NCI-H82 (cell line): ENCODE data around the gene KMT2A.

Experiments
- DNase-seq: peaks from one replicate; lab custom pipeline; 2025; lab: John Stamatoyannopoulos, UW

Gene KMT2A

GRCh38 chr11:118488480-118489109 is 52.3 kb downstream of the KMT2A start:
- peak; percentile 72 for DNase-seq

GRCh38 chr11:118491041-118491440 is 54.7 kb downstream of the KMT2A start:
- DNase-seq: no peak

- no peak for DNase-seq
These were observed 61.5 kb downstream of the KMT2A start for GRCh38 chr11:118497831-118498230.

GRCh38 chr11:118503216-118503615 is 66.9 kb downstream of the KMT2A start:
- DNase-seq: no peak

- no peak for DNase-seq
These were observed 75.3 kb downstream of the KMT2A start for GRCh38 chr11:118511601-118512000.

- no peak for DNase-seq
These were observed 77.8 kb downstream of the KMT2A start for GRCh38 chr11:118514103-118514502.

GRCh38 chr11:118519549-118519948 is 83.3 kb downstream of the KMT2A start:
- DNase-seq: no peak

- no peak for DNase-seq
These were observed 85.6 kb downstream of the KMT2A start for GRCh38 chr11:118521892-118522311.

GRCh38 chr11:118522571-118523072 is 86.3 kb downstream of the KMT2A start:
- peak; percentile 53 for DNase-seq

- DNase-seq: no peak
These were observed 88.1 kb downstream of the KMT2A start for GRCh38 chr11:118524356-118524755.

GRCh38 chr11:118524757-118525470 is 88.6 kb downstream of the KMT2A start:
- no peak for DNase-seq

- no peak for DNase-seq
These were observed 90.4 kb downstream of the KMT2A start for GRCh38 chr11:118526688-118527087.

GRCh38 chr11:118527109-118527508 is 90.8 kb downstream of the KMT2A start, which contains the start of gene TTC36:
Gene TTC36, plus strand, starts transcription at chr11:118527474. Its CDS starts 21 bp downstream, at chr11:118527495.
- no peak for DNase-seq

- no peak for DNase-seq
These were observed 92.2 kb downstream of the KMT2A start for GRCh38 chr11:118528511-118528910.

GRCh38 chr11:118529584-118530175 is 93.4 kb downstream of the KMT2A start:
- DNase-seq: peak; percentile 32

- peak; percentile 59 for DNase-seq
These were observed 93.9 kb downstream of the KMT2A start for GRCh38 chr11:118530180-118530682.

- peak; percentile 76 for DNase-seq
These were observed 94.6 kb downstream of the KMT2A start, which contains the start of gene TMEM25 for GRCh38 chr11:118530683-118531596. Gene TMEM25, plus strand, starts transcription at chr11:118531192. Its CDS starts 610 bp downstream, at chr11:118531802.

- no peak for DNase-seq
These were observed 95.3 kb downstream of the KMT2A start for GRCh38 chr11:118531597-118532084.

- no peak for DNase-seq
These were observed 95.8 kb downstream of the KMT2A start for GRCh38 chr11:118532091-118532490.

- DNase-seq: no peak
These were observed 96.8 kb downstream of the KMT2A start for GRCh38 chr11:118532852-118533768.
